K562 (cell line): ENCODE measurements around the gene EME2. TPM values are rescaled to one million over a fixed set of nuclear protein-coding genes. Genes with fewer than 3 reads are reported as not detected.
A peak's percentile ranks its signal among the peaks of the same experiment; 100 is the strongest.

Source experiments
- ATAC-seq: fragments of 200-7000 bp; cut with Tn5 transposase; 3 replicates; pipeline ENCODE4 v1.9.1; 2020; ENCODE audit warnings: moderate library complexity
- BruUV-seq: library from RNA; stranded (reverse); fragments of 400-500 nt; replicated peaks from 2 replicates; lab custom pipeline; 2021; lab: Mats Ljungman, UMichigan
- CTCF ChIA-PET: fragments of 300-600 bp; formaldehyde crosslinking; extraction: SDS; loops from one replicate; lab custom pipeline; 2021; ENCODE audit warnings: low intra/inter-chr PET ratio; lab: Yijun Ruan, JAX
- POLR2A ChIA-PET: fragments of 300-600, 350-650 bp; sonication (Branson Sonifier 250); formaldehyde crosslinking; extraction: SDS; loops from one replicate; lab custom pipeline; 2021; ENCODE audit warnings: antibody characterized with exemption, inconsistent platforms; lab: Yijun Ruan, JAX
- DNase-seq, 4 experiments: peaks; one replicate each; pipeline versions ENCODE4 v3.0.0 to v3.0.0-alpha.2; 2011 to 2018; ENCODE audit warnings: low spot score in 3 of 4, mixed read lengths in 3 of 4; ENCODE audit errors: extremely low read depth in 1 of 4
- FAIRE-seq: peaks from 2 replicates; lab custom pipeline; 2011; peaks lifted over from hg19 to GRCh38; lab: Jason Lieb, UNC
- H2AFZ ChIP-seq: 2 replicates; pipeline ENCODE4 v1.6.0; 2011; ENCODE audit warnings: low read depth, low read length, control low read depth, inconsistent platforms
- H3K27ac ChIP-seq: fragments of 200-600 bp; 3 replicates; pipeline ENCODE4 v1.8.0; 2011; ENCODE audit warnings: low read depth, mild to moderate bottlenecking, control low read depth, inconsistent platforms, low read length, moderate library complexity, mixed read lengths; ENCODE audit errors: extremely low read depth
- H3K27me3 ChIP-seq, 2 experiments: fragments of 300-600 bp in 1 of 2; 2 replicates in 1 of 2; 3 replicates in 1 of 2; pipeline versions ENCODE4 v1.6.0 to v1.8.0; 2011; ENCODE audit warnings: inconsistent platforms in 2 of 2, low read length in 2 of 2, mild to moderate bottlenecking in 1 of 2, mixed read lengths in 1 of 2, moderate library complexity in 1 of 2; ENCODE audit not compliant: control insufficient read depth in 2 of 2, insufficient read depth in 2 of 2
- H3K36me3 ChIP-seq: fragments of 300-600 bp; 3 replicates; pipeline ENCODE4 v1.8.0; 2011; ENCODE audit warnings: mild to moderate bottlenecking, low read length, inconsistent platforms; ENCODE audit not compliant: control insufficient read depth, insufficient read depth
- H3K4me1 ChIP-seq, 2 experiments: fragments of 200-600 bp in 1 of 2; replicated peaks in 1 of 2; 2 replicates in 1 of 2; 3 replicates in 1 of 2; pipeline versions ENCODE4 v1.5.1 to v1.8.0; 2011; ENCODE audit warnings: inconsistent platforms in 2 of 2, low read length in 2 of 2, mild to moderate bottlenecking in 1 of 2, mixed read lengths in 1 of 2, moderate library complexity in 1 of 2; ENCODE audit not compliant: control insufficient read depth in 2 of 2, insufficient read depth in 2 of 2
- H3K4me2 ChIP-seq: 2 replicates; pipeline ENCODE4 v1.6.1; 2011; ENCODE audit warnings: low read length, control low read depth, inconsistent platforms, mixed read lengths; ENCODE audit not compliant: insufficient read depth
- H3K4me3 ChIP-seq: fragments of 200-600 bp; sonication (generic), shearing (Covaris generic); 2 replicates; pipeline ENCODE4 v1.5.1; 2016; ENCODE audit warnings: control low read depth, inconsistent platforms
- H3K79me2 ChIP-seq: fragments of 200-600 bp; 3 replicates; pipeline ENCODE4 v1.8.0; 2011; ENCODE audit warnings: low read length, inconsistent platforms; ENCODE audit not compliant: control insufficient read depth, insufficient read depth
- H3K9ac ChIP-seq, 2 experiments: 2 replicates each; pipeline versions ENCODE4 v1.6.0 to v1.6.1; 2011; ENCODE audit warnings: low read depth in 2 of 2, low read length in 2 of 2, control low read depth in 1 of 2, inconsistent platforms in 1 of 2, mild to moderate bottlenecking in 1 of 2, mixed read lengths in 1 of 2; ENCODE audit not compliant: insufficient read depth in 1 of 2
- H3K9me1 ChIP-seq: one replicate; pipeline ENCODE4 v1.6.0; 2011; ENCODE audit warnings: inconsistent platforms, mild to moderate bottlenecking, low read length, moderate library complexity; ENCODE audit not compliant: control insufficient read depth, insufficient read depth
- H3K9me3 ChIP-seq: replicated peaks from 2 replicates; pipeline ENCODE4 v1.5.1; 2011; ENCODE audit warnings: low read depth, low read length, inconsistent platforms; ENCODE audit not compliant: control insufficient read depth, insufficient read depth
- H4K20me1 ChIP-seq: replicated peaks from 2 replicates; pipeline ENCODE4 v1.6.1; 2011; ENCODE audit warnings: low read length, inconsistent platforms, mixed read lengths; ENCODE audit not compliant: control insufficient read depth, insufficient read depth
- COPS2 ChIP-seq: fragments of 450-650 bp; conservative IDR thresholded peaks from 2 replicates; pipeline ENCODE4 v1.6.1; 2016; ENCODE audit warnings: mild to moderate bottlenecking, moderate library complexity
- DIDO1 ChIP-seq: fragments of 450-650 bp; IDR thresholded peaks from 2 replicates; pipeline ENCODE4 v1.6.1; 2016; ENCODE audit warnings: low read depth, missing biosample characterization, missing genetic modification characterization
- HLTF ChIP-seq: fragments of 450-650 bp; IDR thresholded peaks from 2 replicates; pipeline ENCODE4 v1.6.1; 2016
- NRF1 ChIP-seq, 2 experiments: fragments of 450-650 bp; IDR thresholded peaks in 1 of 2; conservative IDR thresholded peaks in 1 of 2; 2 replicates each; pipeline ENCODE4 v1.6.1; 2014; ENCODE audit warnings: mild to moderate bottlenecking in 2 of 2
- SP1 ChIP-seq: sonication (generic); formaldehyde crosslinking; IDR thresholded peaks from 2 replicates; pipeline ENCODE4 v1.8.1; 2022; ENCODE audit warnings: mild to moderate bottlenecking, missing genetic modification reagents
- YY1 ChIP-seq, 3 experiments: IDR thresholded peaks; 2 replicates each; pipeline ENCODE4 v1.6.1; 2011; ENCODE audit warnings: low read length in 2 of 3, mild to moderate bottlenecking in 2 of 3, moderate library complexity in 2 of 3, borderline replicate concordance in 1 of 3, control low read depth in 1 of 3, low read depth in 1 of 3; ENCODE audit not compliant: insufficient read depth in 3 of 3, insufficient replicate concordance in 2 of 3, control insufficient read depth in 1 of 3, insufficient read length in 1 of 3; ENCODE audit errors: extremely low read depth in 1 of 3
- WGBS: fragments of 100-300 bp; shearing (Covaris generic); methylation state at CpG from one replicate; pipeline ENCODE4 v1.1.6; 2016; ENCODE audit warnings: low coverage, mixed read lengths; ENCODE audit not compliant: insufficient coverage; ENCODE audit errors: missing lambda C conversion rate; 5-methylcytosine and 5-hydroxymethylcytosine counted together
- in situ Hi-C: fragments of 300-500 bp; cut with MboI; formaldehyde crosslinking; loops from 4 replicates; pipeline ENCODE4 v1.15.0; 2018; ENCODE audit warnings: inconsistent platforms, mixed read lengths
- intact Hi-C: fragments of 100-400 bp; cut with micrococcal nuclease; formaldehyde crosslinking; loops from 2 replicates; pipeline ENCODE4 v1.14.2; 2022
- polyA plus RNA-seq, 8 experiments: library from polyadenylated mRNA; depleted of rRNA in 4 of 8; stranded (reverse) in 5 of 8; unstranded in 3 of 8; fragments of >200 nt; fragmentation: Nextera tagmentation in 2 of 8; fragmentation: Illumina TruSeq in 1 of 8; extraction: Ambion mirVana in 2 of 8; extraction: Trizol in 1 of 8; gene quantifications; 2 replicates each; pipeline versions ENCODE4 v1.2.1 to v1.2.3, GENCODE V29; 2011 to 2014; ENCODE audit warnings: inconsistent platforms in 1 of 8, missing spikeins in 1 of 8
- total RNA-seq, 7 experiments: library from RNA; depleted of rRNA in 6 of 7; stranded (reverse); fragments of >200 nt in 6 of 7; fragmentation: Illumina TruSeq in 2 of 7; extraction: Trizol in 2 of 7; gene quantifications; 2 replicates each; pipeline versions ENCODE4 v1.2.1 to v1.2.3, GENCODE V29; 2011 to 2021; ENCODE audit warnings: low replicate concordance in 1 of 7
- TF ChIP-seq, protein P1 (sequence below), 2 experiments: fragments of 450-650 bp; IDR thresholded peaks; 2 replicates each; pipeline ENCODE4 v1.6.1; 2018; ENCODE audit warnings: mild to moderate bottlenecking in 2 of 2, low read depth in 1 of 2; ENCODE audit not compliant: partially characterized antibody in 2 of 2
- TF ChIP-seq, protein P2 (sequence below): fragments of 250-450 bp; sonication (Bioruptor Pico); IDR thresholded peaks from 2 replicates; pipeline ENCODE4 v1.6.1; 2021; ENCODE audit warnings: mild to moderate bottlenecking
- TF ChIP-seq, protein P3 (sequence below), 3 experiments: IDR thresholded peaks in 2 of 3; conservative IDR thresholded peaks in 1 of 3; 2 replicates each; pipeline ENCODE4 v1.5.1; 2011 to 2012; ENCODE audit warnings: low read length in 3 of 3, mild to moderate bottlenecking in 3 of 3, control low read depth in 2 of 3, improper control_type of control experiment in 1 of 3, inconsistent platforms in 1 of 3, low read depth in 1 of 3, mixed read lengths in 1 of 3, moderate library complexity in 1 of 3; ENCODE audit not compliant: insufficient read depth in 2 of 3
- TF ChIP-seq, protein P4 (sequence below), 2 experiments: IDR thresholded peaks; 2 replicates each; pipeline ENCODE4 v1.6.1; 2011; ENCODE audit warnings: borderline replicate concordance in 1 of 2, control low read depth in 1 of 2, low read depth in 1 of 2, low read length in 1 of 2, mild to moderate bottlenecking in 1 of 2, mixed read lengths in 1 of 2, moderate library complexity in 1 of 2; ENCODE audit not compliant: insufficient read depth in 1 of 2, insufficient read length in 1 of 2, poor library complexity in 1 of 2, severe bottlenecking in 1 of 2; ENCODE audit errors: extremely low read depth in 1 of 2

Gene EME2
- total and polyA plus RNA-seq, 9 of the 15 experiments (the other 6 are each of a cell fraction or from before 2014, with no cell fraction given): 0.35 to 19.9 (median 3.5) TPM

GRCh38 chr16:1808691-1809090, 36.1 kb downstream of the EME2 start (continued):
- TF ChIP-seq, protein P1, sequence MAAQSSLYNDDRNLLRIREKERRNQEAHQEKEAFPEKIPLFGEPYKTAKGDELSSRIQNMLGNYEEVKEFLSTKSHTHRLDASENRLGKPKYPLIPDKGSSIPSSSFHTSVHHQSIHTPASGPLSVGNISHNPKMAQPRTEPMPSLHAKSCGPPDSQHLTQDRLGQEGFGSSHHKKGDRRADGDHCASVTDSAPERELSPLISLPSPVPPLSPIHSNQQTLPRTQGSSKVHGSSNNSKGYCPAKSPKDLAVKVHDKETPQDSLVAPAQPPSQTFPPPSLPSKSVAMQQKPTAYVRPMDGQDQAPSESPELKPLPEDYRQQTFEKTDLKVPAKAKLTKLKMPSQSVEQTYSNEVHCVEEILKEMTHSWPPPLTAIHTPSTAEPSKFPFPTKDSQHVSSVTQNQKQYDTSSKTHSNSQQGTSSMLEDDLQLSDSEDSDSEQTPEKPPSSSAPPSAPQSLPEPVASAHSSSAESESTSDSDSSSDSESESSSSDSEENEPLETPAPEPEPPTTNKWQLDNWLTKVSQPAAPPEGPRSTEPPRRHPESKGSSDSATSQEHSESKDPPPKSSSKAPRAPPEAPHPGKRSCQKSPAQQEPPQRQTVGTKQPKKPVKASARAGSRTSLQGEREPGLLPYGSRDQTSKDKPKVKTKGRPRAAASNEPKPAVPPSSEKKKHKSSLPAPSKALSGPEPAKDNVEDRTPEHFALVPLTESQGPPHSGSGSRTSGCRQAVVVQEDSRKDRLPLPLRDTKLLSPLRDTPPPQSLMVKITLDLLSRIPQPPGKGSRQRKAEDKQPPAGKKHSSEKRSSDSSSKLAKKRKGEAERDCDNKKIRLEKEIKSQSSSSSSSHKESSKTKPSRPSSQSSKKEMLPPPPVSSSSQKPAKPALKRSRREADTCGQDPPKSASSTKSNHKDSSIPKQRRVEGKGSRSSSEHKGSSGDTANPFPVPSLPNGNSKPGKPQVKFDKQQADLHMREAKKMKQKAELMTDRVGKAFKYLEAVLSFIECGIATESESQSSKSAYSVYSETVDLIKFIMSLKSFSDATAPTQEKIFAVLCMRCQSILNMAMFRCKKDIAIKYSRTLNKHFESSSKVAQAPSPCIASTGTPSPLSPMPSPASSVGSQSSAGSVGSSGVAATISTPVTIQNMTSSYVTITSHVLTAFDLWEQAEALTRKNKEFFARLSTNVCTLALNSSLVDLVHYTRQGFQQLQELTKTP (IDR thresholded peaks at IDR 0.05; ENCODE audit: low read depth in 1 of 2, partially characterized antibody in 2 of 2): no peak
- TF ChIP-seq YY1 (IDR thresholded peaks at IDR 0.05; ENCODE audit: borderline replicate concordance in 1 of 3, control insufficient read depth in 1 of 3, extremely low read depth in 1 of 3, insufficient read depth in 3 of 3, insufficient read length in 1 of 3, insufficient replicate concordance in 2 of 3, low read depth in 1 of 3, low read length in 2 of 3): no peak

GRCh38 chr16:1809281-1809801, 36.7 kb downstream of the EME2 start:
- ATAC-seq: peak; percentile 95
- TF ChIP-seq, protein P2, sequence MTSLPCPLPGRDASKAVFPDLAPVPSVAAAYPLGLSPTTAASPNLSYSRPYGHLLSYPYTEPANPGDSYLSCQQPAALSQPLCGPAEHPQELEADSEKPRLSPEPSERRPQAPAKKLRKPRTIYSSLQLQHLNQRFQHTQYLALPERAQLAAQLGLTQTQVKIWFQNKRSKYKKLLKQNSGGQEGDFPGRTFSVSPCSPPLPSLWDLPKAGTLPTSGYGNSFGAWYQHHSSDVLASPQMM (CRISPR knock-in tag): no peak
- TF ChIP-seq, protein P3, sequence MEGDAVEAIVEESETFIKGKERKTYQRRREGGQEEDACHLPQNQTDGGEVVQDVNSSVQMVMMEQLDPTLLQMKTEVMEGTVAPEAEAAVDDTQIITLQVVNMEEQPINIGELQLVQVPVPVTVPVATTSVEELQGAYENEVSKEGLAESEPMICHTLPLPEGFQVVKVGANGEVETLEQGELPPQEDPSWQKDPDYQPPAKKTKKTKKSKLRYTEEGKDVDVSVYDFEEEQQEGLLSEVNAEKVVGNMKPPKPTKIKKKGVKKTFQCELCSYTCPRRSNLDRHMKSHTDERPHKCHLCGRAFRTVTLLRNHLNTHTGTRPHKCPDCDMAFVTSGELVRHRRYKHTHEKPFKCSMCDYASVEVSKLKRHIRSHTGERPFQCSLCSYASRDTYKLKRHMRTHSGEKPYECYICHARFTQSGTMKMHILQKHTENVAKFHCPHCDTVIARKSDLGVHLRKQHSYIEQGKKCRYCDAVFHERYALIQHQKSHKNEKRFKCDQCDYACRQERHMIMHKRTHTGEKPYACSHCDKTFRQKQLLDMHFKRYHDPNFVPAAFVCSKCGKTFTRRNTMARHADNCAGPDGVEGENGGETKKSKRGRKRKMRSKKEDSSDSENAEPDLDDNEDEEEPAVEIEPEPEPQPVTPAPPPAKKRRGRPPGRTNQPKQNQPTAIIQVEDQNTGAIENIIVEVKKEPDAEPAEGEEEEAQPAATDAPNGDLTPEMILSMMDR (IDR thresholded peaks at IDR 0.05 in 2 of 3, conservative IDR thresholded peaks at IDR 0.05 in 1 of 3; ENCODE audit: insufficient read depth in 2 of 3, low read depth in 1 of 3, low read length in 3 of 3): peak in 2 of 3 experiments; percentile 21 to 39; a peak in 3 of 6 replicates
- TF ChIP-seq HLTF (no peak), DIDO1 (tag) (no peak), COPS2 (no peak), SP1 (CRISPR knock-in tag) (no peak), NRF1 (conservative IDR thresholded peaks at IDR 0.05 in 1 of 2, IDR thresholded peaks at IDR 0.05 in 1 of 2) (0 out of 4 replicates have a peak, but pooled peaks of 1 of the 2 experiments have one; percentile 12)
- TF ChIP-seq, protein P4, sequence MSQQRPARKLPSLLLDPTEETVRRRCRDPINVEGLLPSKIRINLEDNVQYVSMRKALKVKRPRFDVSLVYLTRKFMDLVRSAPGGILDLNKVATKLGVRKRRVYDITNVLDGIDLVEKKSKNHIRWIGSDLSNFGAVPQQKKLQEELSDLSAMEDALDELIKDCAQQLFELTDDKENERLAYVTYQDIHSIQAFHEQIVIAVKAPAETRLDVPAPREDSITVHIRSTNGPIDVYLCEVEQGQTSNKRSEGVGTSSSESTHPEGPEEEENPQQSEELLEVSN (IDR thresholded peaks at IDR 0.05; ENCODE audit: borderline replicate concordance in 1 of 2, extremely low read depth in 1 of 2, insufficient read depth in 1 of 2, insufficient read length in 1 of 2, low read depth in 1 of 2, low read length in 1 of 2, poor library complexity in 1 of 2, severe bottlenecking in 1 of 2): peak in 1 of 2 experiments; percentile 17

More at GRCh38 chr16:1809281-1809801, 36.7 kb downstream of the EME2 start:
- FAIRE-seq (no peak), DNase-seq (peak; percentile 40 to 71 (median 56))
- H3K4me1 ChIP-seq: peaks cover 0 to 20% of the 10 kb centered on the region in 2 experiments; a peak in 3 of 5 replicates
- H3K36me3 ChIP-seq: peaks cover 3% of the 10 kb centered on the region; the same call in 1 of the 3 replicates
- no peak overlapping the region for H3K4me2 ChIP-seq
- in situ Hi-C loops (no loop called here), intact Hi-C loops (no loop called here)
- no peak overlapping the region for H2AFZ ChIP-seq
- H3K27ac ChIP-seq: no peak overlapping the region
- no peaks in the 10 kb centered on the region for H3K79me2 ChIP-seq
- no peaks in the 10 kb centered on the region for H3K9me3 ChIP-seq
- H3K4me3 ChIP-seq: no peak overlapping the region
- BruUV-seq: no TSS peak
- no peaks in the 10 kb centered on the region; the same call in 1 of the 2 replicates for H4K20me1 ChIP-seq
- H3K9ac ChIP-seq: 0 out of 4 replicates have a peak overlapping the region, but pooled peaks of 1 of the 2 experiments have one; percentile 17
- no peaks in the 10 kb centered on the region for H3K9me1 ChIP-seq
- no peaks in the 10 kb centered on the region for H3K27me3 ChIP-seq
- POLR2A ChIA-PET: no interaction called here
- CTCF ChIA-PET: no interaction called here
- 53% methylated on average over 15 of the region's 28 CpGs for whole genome bisulfite sequencing
